ENCODE results near the gene MICA. TPM values are rescaled to one million over a fixed set of nuclear protein-coding genes. Genes with fewer than 3 reads are reported as not detected.
A peak's percentile ranks its signal among the peaks of the same experiment; 100 is the strongest.
"Not testable (repeated sequence)": the region's sequence is repeated elsewhere in the genome, so short reads cannot be mapped to it uniquely, and the experiment has no call there.

Gene MICA
- polyA plus RNA-seq, 1 donor = 5.1 TPM

GRCh38 chr6:31459864-31460263, 56.5 kb downstream of the MICA start:
- DNase-seq (ENCODE audit: low read depth) = not testable (repeated sequence)

GRCh38 chr6:31460361-31461025, 57.1 kb downstream of the MICA start:
- DNase-seq (ENCODE audit: low read depth) = no peak

GRCh38 chr6:31462026-31462963, 58.9 kb downstream of the MICA start:
- DNase-seq (ENCODE audit: low read depth) = no peak

- DNase-seq (ENCODE audit: low read depth) = peak; percentile 17
These were observed 59.8 kb downstream of the MICA start for GRCh38 chr6:31462964-31463870.

GRCh38 chr6:31464252-31465184, 61.1 kb downstream of the MICA start:
- no peak for DNase-seq (ENCODE audit: low read depth)

Other genes with a start within 250 kb of the MICA start
- gene CCHCR1, start 245.8 kb upstream of the MICA start, polyA plus RNA-seq (ENCODE audit: insufficient read length) = 14.3 TPM
- 8.4 TPM for gene TCF19, start 245.0 kb upstream of the MICA start, polyA plus RNA-seq (ENCODE audit: insufficient read length)
- gene POU5F1, start 232.9 kb upstream of the MICA start, polyA plus RNA-seq (ENCODE audit: insufficient read length) = 0.56 TPM
- 51.5 TPM for gene HLA-C, start 131.5 kb upstream of the MICA start, polyA plus RNA-seq (ENCODE audit: insufficient read length)
- gene HLA-B, start 46.4 kb upstream of the MICA start, polyA plus RNA-seq (ENCODE audit: insufficient read length) = 104 TPM
- gene MICB, start 94.5 kb downstream of the MICA start, polyA plus RNA-seq (ENCODE audit: insufficient read length) = 1.1 TPM
- gene MCCD1, start 125.4 kb downstream of the MICA start, polyA plus RNA-seq (ENCODE audit: insufficient read length) = not detected
- gene DDX39B, start 138.4 kb downstream of the MICA start, polyA plus RNA-seq (ENCODE audit: insufficient read length) = 368 TPM
- gene ATP6V1G2, start 143.0 kb downstream of the MICA start, polyA plus RNA-seq (ENCODE audit: insufficient read length) = 3.0 TPM
- 16.8 TPM for gene NFKBIL1, start 144.0 kb downstream of the MICA start, polyA plus RNA-seq (ENCODE audit: insufficient read length)
- gene LTA, start 168.7 kb downstream of the MICA start, polyA plus RNA-seq (ENCODE audit: insufficient read length) = 0.18 TPM
- not detected for gene TNF, start 172.0 kb downstream of the MICA start, polyA plus RNA-seq (ENCODE audit: insufficient read length)
- gene LTB, start 178.8 kb downstream of the MICA start, polyA plus RNA-seq (ENCODE audit: insufficient read length) = 1.1 TPM
- 7.4 TPM for gene LST1, start 182.7 kb downstream of the MICA start, polyA plus RNA-seq (ENCODE audit: insufficient read length)
- 0.24 TPM for gene NCR3, start 189.4 kb downstream of the MICA start, polyA plus RNA-seq (ENCODE audit: insufficient read length)
- gene AIF1, start 211.6 kb downstream of the MICA start, polyA plus RNA-seq (ENCODE audit: insufficient read length) = 13.4 TPM
- gene PRRC2A, start 217.1 kb downstream of the MICA start, polyA plus RNA-seq (ENCODE audit: insufficient read length) = 133 TPM
- 200 TPM for gene BAG6, start 249.1 kb downstream of the MICA start, polyA plus RNA-seq (ENCODE audit: insufficient read length)

Measured in forelimb muscle (tissue), 1 donor.